ENCODE results near the gene FEZF2.

FEZF2 gene

DNA sequence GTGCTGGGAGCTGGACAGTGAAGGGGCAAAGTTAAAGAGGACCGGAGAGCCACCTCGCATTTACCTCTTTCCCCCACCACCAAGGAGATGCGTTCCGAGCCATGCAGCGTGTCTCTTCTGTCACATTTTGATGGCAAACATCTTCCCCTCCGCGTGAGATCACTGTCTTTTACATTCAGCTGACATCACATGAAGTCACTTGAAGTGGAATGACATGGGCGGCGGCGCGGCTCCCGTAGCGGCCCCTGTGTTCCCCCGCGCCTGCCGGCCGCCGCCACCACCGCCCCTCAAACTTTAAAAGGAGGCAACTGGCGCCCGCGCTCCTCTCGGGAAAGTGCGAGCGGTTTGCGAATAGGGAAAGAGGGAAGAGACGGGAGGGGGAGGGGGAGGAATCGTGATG, at the start of gene FEZF2:
TSS of gene FEZF2 (minus strand) at position 336 of the 400 bp plus-strand sequence. CDS start 682 bp downstream, outside the sequence.
- H3K9me2 ChIP-seq (replicated peaks; ENCODE audit: insufficient read depth, low read length): no peaks in the 10 kb centered on the region
- no peaks in the 10 kb centered on the region for H3K4me1 ChIP-seq (ENCODE audit: low read length)
- H3K4me3 ChIP-seq (ENCODE audit: low read length): no peak within 1 kb of the TSS
- no peak within 1 kb of the TSS for H3K4me2 ChIP-seq (ENCODE audit: low read depth, low read length)
- no peaks in the 10 kb centered on the region for H3K36me3 ChIP-seq (replicated peaks; ENCODE audit: insufficient read depth, low read length)
- TF ChIP-seq EZH2phosphoT487 (IDR thresholded peaks at IDR 0.05; ENCODE audit: low read length) (no peak), EZH2 (optimal IDR thresholded peaks at IDR 0.05; ENCODE audit: low read depth, low read length) (no peak)
- TF ChIP-seq, protein P1, sequence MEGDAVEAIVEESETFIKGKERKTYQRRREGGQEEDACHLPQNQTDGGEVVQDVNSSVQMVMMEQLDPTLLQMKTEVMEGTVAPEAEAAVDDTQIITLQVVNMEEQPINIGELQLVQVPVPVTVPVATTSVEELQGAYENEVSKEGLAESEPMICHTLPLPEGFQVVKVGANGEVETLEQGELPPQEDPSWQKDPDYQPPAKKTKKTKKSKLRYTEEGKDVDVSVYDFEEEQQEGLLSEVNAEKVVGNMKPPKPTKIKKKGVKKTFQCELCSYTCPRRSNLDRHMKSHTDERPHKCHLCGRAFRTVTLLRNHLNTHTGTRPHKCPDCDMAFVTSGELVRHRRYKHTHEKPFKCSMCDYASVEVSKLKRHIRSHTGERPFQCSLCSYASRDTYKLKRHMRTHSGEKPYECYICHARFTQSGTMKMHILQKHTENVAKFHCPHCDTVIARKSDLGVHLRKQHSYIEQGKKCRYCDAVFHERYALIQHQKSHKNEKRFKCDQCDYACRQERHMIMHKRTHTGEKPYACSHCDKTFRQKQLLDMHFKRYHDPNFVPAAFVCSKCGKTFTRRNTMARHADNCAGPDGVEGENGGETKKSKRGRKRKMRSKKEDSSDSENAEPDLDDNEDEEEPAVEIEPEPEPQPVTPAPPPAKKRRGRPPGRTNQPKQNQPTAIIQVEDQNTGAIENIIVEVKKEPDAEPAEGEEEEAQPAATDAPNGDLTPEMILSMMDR (IDR thresholded peaks at IDR 0.05; ENCODE audit: low read length): no peak
- no peaks in the 10 kb centered on the region for H4K20me1 ChIP-seq (ENCODE audit: insufficient read depth, low read length)
- no peak within 1 kb of the TSS for H3K27ac ChIP-seq (ENCODE audit: low read length)
- H3F3A ChIP-seq (ENCODE audit: insufficient read depth, low read length): no peaks in the 10 kb centered on the region
- H3K9me3 ChIP-seq (replicated peaks; ENCODE audit: insufficient read depth, low read length): no peaks in the 10 kb centered on the region
- 0 out of 2 replicates have a peak, but pooled peaks cover 4% of the 10 kb centered on the region for H3K27me3 ChIP-seq (replicated peaks; ENCODE audit: insufficient read depth, low read length)
- DNase-seq: no peak
- H2AFZ ChIP-seq (ENCODE audit: low read length): no peak within 1 kb of the TSS
- no peak within 1 kb of the TSS for H3K9ac ChIP-seq (ENCODE audit: low read length)
- no peaks in the 10 kb centered on the region for H3K79me2 ChIP-seq (ENCODE audit: low read length)

GRCh38 chr3:62421207-62421606, 47.9 kb upstream of the FEZF2 start:
- Histone ChIP-seq H3F3A (ENCODE audit: insufficient read depth, low read length) (no peaks in the 10 kb centered on the region), H3K4me1 (ENCODE audit: low read length) (no peaks in the 10 kb centered on the region), H3K36me3 (replicated peaks; ENCODE audit: insufficient read depth, low read length) (no peaks in the 10 kb centered on the region), H3K27ac (ENCODE audit: low read length) (no peak overlapping the region), H3K9me2 (replicated peaks; ENCODE audit: insufficient read depth, low read length) (no peaks in the 10 kb centered on the region), H3K9me3 (replicated peaks; ENCODE audit: insufficient read depth, low read length) (no peaks in the 10 kb centered on the region), H3K79me2 (ENCODE audit: low read length) (no peaks in the 10 kb centered on the region), H2AFZ (ENCODE audit: low read length) (no peak overlapping the region), H3K9ac (ENCODE audit: low read length) (no peak overlapping the region), H4K20me1 (ENCODE audit: insufficient read depth, low read length) (no peaks in the 10 kb centered on the region), H3K4me2 (ENCODE audit: low read depth, low read length) (no peak overlapping the region), H3K27me3 (replicated peaks; ENCODE audit: insufficient read depth, low read length) (no peaks in the 10 kb centered on the region), H3K4me3 (ENCODE audit: low read length) (no peak overlapping the region)
- DNase-seq: no peak
- no peak for TF ChIP-seq EZH2phosphoT487 (IDR thresholded peaks at IDR 0.05; ENCODE audit: low read length)
- no peak for TF ChIP-seq EZH2 (optimal IDR thresholded peaks at IDR 0.05; ENCODE audit: low read depth, low read length)
- TF ChIP-seq, protein P1 (IDR thresholded peaks at IDR 0.05; ENCODE audit: low read length): no peak

DNA sequence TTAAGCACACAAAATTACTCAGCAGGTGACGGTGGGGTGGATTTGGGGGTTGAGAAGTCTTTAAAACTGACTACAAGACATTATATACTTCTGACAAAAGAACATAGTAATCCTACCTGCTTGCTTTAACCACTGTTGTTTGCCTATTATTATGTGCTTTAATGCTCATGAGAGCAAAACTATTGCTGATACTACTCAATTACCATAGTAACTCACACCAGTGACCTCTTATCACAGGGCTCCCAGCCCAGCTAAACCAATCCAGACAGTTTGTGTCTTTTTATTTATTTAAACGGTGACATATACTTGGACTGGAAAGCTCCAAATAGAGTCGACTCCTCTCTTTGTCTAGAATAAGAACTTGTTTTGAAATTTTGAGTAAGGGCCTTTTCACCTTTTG, 42.8 kb upstream of the FEZF2 start:
- Histone ChIP-seq H3K9me2 (replicated peaks; ENCODE audit: insufficient read depth, low read length) (no peaks in the 10 kb centered on the region), H3K27ac (ENCODE audit: low read length) (no peak overlapping the region), H3K9ac (ENCODE audit: low read length) (no peak overlapping the region), H3K36me3 (replicated peaks; ENCODE audit: insufficient read depth, low read length) (no peaks in the 10 kb centered on the region), H2AFZ (ENCODE audit: low read length) (no peak overlapping the region), H3F3A (ENCODE audit: insufficient read depth, low read length) (no peaks in the 10 kb centered on the region), H3K9me3 (replicated peaks; ENCODE audit: insufficient read depth, low read length) (no peaks in the 10 kb centered on the region), H3K79me2 (ENCODE audit: low read length) (no peaks in the 10 kb centered on the region), H3K4me2 (ENCODE audit: low read depth, low read length) (no peak overlapping the region), H4K20me1 (ENCODE audit: insufficient read depth, low read length) (no peaks in the 10 kb centered on the region), H3K27me3 (replicated peaks; ENCODE audit: insufficient read depth, low read length) (no peaks in the 10 kb centered on the region), H3K4me3 (ENCODE audit: low read length) (no peak overlapping the region), H3K4me1 (ENCODE audit: low read length) (no peaks in the 10 kb centered on the region)
- TF ChIP-seq EZH2phosphoT487 (IDR thresholded peaks at IDR 0.05; ENCODE audit: low read length): no peak
- TF ChIP-seq, protein P1 (IDR thresholded peaks at IDR 0.05; ENCODE audit: low read length): no peak
- no peak for TF ChIP-seq EZH2 (optimal IDR thresholded peaks at IDR 0.05; ENCODE audit: low read depth, low read length)
- DNase-seq: no peak
